GM23338 (cell line): ENCODE data around the gene CNTNAP5.

Experiments
- CREB1 ChIP-seq: fragments of 250-450 bp; sonication (Bioruptor Pico); IDR thresholded peaks from 2 replicates; pipeline ENCODE4 v1.5.0; 2020; ENCODE audit warnings: low read depth, mild to moderate bottlenecking, moderate library complexity
- CTCF ChIP-seq, 2 experiments: fragments of 200-600 bp in 1 of 2; sonication (generic) in 1 of 2; conservative IDR thresholded peaks; 2 replicates each; pipeline versions ENCODE4 v1.5.1 to v1.6.1; 2016 to 2017; ENCODE audit warnings: antibody characterized with exemption in 2 of 2, low read depth in 2 of 2, mild to moderate bottlenecking in 2 of 2, moderate library complexity in 1 of 2
- ETS1 ChIP-seq: IDR thresholded peaks from 2 replicates; pipeline ENCODE4 v1.6.1; 2016; ENCODE audit warnings: antibody characterized with exemption
- EZH2 ChIP-seq: fragments of 200-600 bp; sonication (generic); IDR thresholded peaks from one replicate; pipeline ENCODE4 v1.8.0; 2017; ENCODE audit warnings: antibody characterized with exemption, mild to moderate bottlenecking, low read depth; ENCODE audit not compliant: unreplicated experiment
- EZH2phosphoT487 ChIP-seq: fragments of 200-600 bp; sonication (generic); IDR thresholded peaks from one replicate; pipeline ENCODE4 v1.8.1; 2018; ENCODE audit warnings: antibody characterized with exemption; ENCODE audit not compliant: unreplicated experiment
- JUNB ChIP-seq: IDR thresholded peaks from one replicate; pipeline ENCODE4 v1.6.1; 2016; ENCODE audit warnings: antibody characterized with exemption; ENCODE audit not compliant: unreplicated experiment
- NANOG ChIP-seq: IDR thresholded peaks from 2 replicates; pipeline ENCODE4 v1.6.1; 2016; ENCODE audit warnings: antibody characterized with exemption, borderline replicate concordance
- POLR2AphosphoS5 ChIP-seq: IDR thresholded peaks from 2 replicates; pipeline ENCODE4 v1.6.1; 2016; ENCODE audit warnings: antibody characterized with exemption, low read depth
- REST ChIP-seq: IDR thresholded peaks from one replicate; pipeline ENCODE4 v1.6.1; 2018; ENCODE audit warnings: antibody characterized with exemption; ENCODE audit not compliant: unreplicated experiment
- STAT1 ChIP-seq: IDR thresholded peaks from one replicate; pipeline ENCODE4 v1.6.1; 2016; ENCODE audit warnings: antibody characterized with exemption; ENCODE audit not compliant: unreplicated experiment
- ZNF114 ChIP-seq: fragments of 250-450 bp; sonication (Bioruptor Pico); IDR thresholded peaks from 2 replicates; pipeline ENCODE4 v1.5.0; 2020; ENCODE audit warnings: mild to moderate bottlenecking, moderate library complexity
- ZNF331 ChIP-seq: fragments of 250-450 bp; sonication (Bioruptor Pico); IDR thresholded peaks from 2 replicates; pipeline ENCODE4 v1.5.0; 2020; ENCODE audit warnings: low read depth, mild to moderate bottlenecking, moderate library complexity
- ZNF462 ChIP-seq: fragments of 250-450 bp; sonication (Bioruptor Pico); IDR thresholded peaks from 2 replicates; pipeline ENCODE4 v1.5.0; 2020; ENCODE audit warnings: mild to moderate bottlenecking, moderate library complexity

- TF ChIP-seq POLR2AphosphoS5 (no peak), CTCF (conservative IDR thresholded peaks at IDR 0.05; ENCODE audit: low read depth in 2 of 2) (no peak), NANOG (no peak), JUNB (no peak), EZH2phosphoT487 (no peak), REST (no peak), EZH2 (no peak), ZNF331 (CRISPR knock-in tag) (no peak), CREB1 (no peak), ZNF114 (CRISPR knock-in tag) (no peak), STAT1 (no peak), ZNF462 (CRISPR knock-in tag) (no peak), ETS1 (no peak)
Observed at GRCh38 chr2:124035001-124035400, 9.9 kb downstream of the CNTNAP5 start.
